Neural cell (in vitro differentiated cells): ENCODE data around the gene AKR1C4. TPM values are rescaled to one million over a fixed set of nuclear protein-coding genes. Genes with fewer than 3 reads are reported as not detected.
"Not testable (repeated sequence)": the region's sequence is repeated elsewhere in the genome, so short reads cannot be mapped to it uniquely, and the experiment has no call there.

ENCODE experiments used
- H2AFZ ChIP-seq: fragments of 200-600, 300-800 bp; sonication (generic), shearing (Covaris generic); 2 replicates; pipeline ENCODE4 v1.6.0; 2014; ENCODE audit warnings: low read depth, mild to moderate bottlenecking, antibody characterized with exemption, low read length, moderate library complexity
- H3F3A ChIP-seq: fragments of 200-600 bp; shearing (Covaris generic); 2 replicates; pipeline ENCODE4 v1.6.1; 2016; ENCODE audit warnings: mild to moderate bottlenecking, moderate library complexity, mixed read lengths, antibody characterized with exemption, low read length; ENCODE audit not compliant: insufficient read depth, poor library complexity, severe bottlenecking
- H3K27ac ChIP-seq: fragments of 200-600, 300-800 bp; sonication (generic), shearing (Covaris generic); 2 replicates; pipeline ENCODE4 v1.5.1; 2014; ENCODE audit warnings: mild to moderate bottlenecking, low read length, moderate library complexity
- H3K27me3 ChIP-seq: fragments of 300-800, 200-600 bp; sonication (generic), shearing (Covaris generic); 2 replicates; pipeline ENCODE4 v1.6.0; 2014; ENCODE audit warnings: mild to moderate bottlenecking, low read depth, low read length, moderate library complexity; ENCODE audit not compliant: insufficient read depth
- H3K36me3 ChIP-seq: fragments of 300-800, 200-600 bp; sonication (generic), shearing (Covaris generic); 2 replicates; pipeline ENCODE4 v1.5.1; 2014; ENCODE audit warnings: mild to moderate bottlenecking, antibody characterized with exemption, low read length, moderate library complexity; ENCODE audit not compliant: insufficient read depth
- H3K4me2 ChIP-seq: fragments of 300-800, 200-600 bp; sonication (generic), shearing (Covaris generic); 2 replicates; pipeline ENCODE4 v1.6.0; 2014; ENCODE audit warnings: mild to moderate bottlenecking, low read length
- H3K4me3 ChIP-seq: fragments of 300-800, 200-600 bp; sonication (generic), shearing (Covaris generic); 2 replicates; pipeline ENCODE4 v1.5.1; 2014; ENCODE audit warnings: mild to moderate bottlenecking, low read length, moderate library complexity
- H3K79me2 ChIP-seq: fragments of 200-600 bp; shearing (Covaris generic); replicated peaks from 2 replicates; pipeline ENCODE4 v1.6.0; 2014; ENCODE audit warnings: mild to moderate bottlenecking, low read length, moderate library complexity; ENCODE audit not compliant: insufficient read depth
- H3K9ac ChIP-seq: fragments of 300-800, 200-600 bp; sonication (generic), shearing (Covaris generic); 2 replicates; pipeline ENCODE4 v1.6.1; 2016; ENCODE audit warnings: mild to moderate bottlenecking, low read length, mixed read lengths
- H3K9me2 ChIP-seq: fragments of 200-600 bp; shearing (Covaris generic); 2 replicates; pipeline ENCODE4 v1.6.1; 2016; ENCODE audit warnings: mild to moderate bottlenecking, low read length, mixed read lengths; ENCODE audit not compliant: insufficient read depth
- H3K9me3 ChIP-seq: fragments of 200-600, 300-800 bp; sonication (generic), shearing (Covaris generic); 2 replicates; pipeline ENCODE4 v1.6.1; 2016; ENCODE audit warnings: mild to moderate bottlenecking, mixed run types, low read length, moderate library complexity, mixed read lengths
- H4K20me1 ChIP-seq: fragments of 200-600 bp; shearing (Covaris generic); 2 replicates; pipeline ENCODE4 v1.6.1; 2016; ENCODE audit warnings: mild to moderate bottlenecking, mixed run types; ENCODE audit not compliant: insufficient read depth
- CTCF ChIP-seq: fragments of 450-650 bp; IDR thresholded peaks from 2 replicates; pipeline ENCODE4 v1.5.1; 2014; ENCODE audit warnings: antibody characterized with exemption, mild to moderate bottlenecking, moderate library complexity; ENCODE audit not compliant: poor library complexity, severe bottlenecking
- EP300 ChIP-seq: fragments of 450-650 bp; conservative IDR thresholded peaks from 2 replicates; pipeline ENCODE4 v1.6.1; 2014; ENCODE audit warnings: antibody characterized with exemption, mild to moderate bottlenecking, moderate library complexity; ENCODE audit not compliant: poor library complexity, severe bottlenecking
- EZH2 ChIP-seq: fragments of 200-600, 300-800 bp; shearing (Covaris generic), sonication (generic); IDR thresholded peaks from 2 replicates; pipeline ENCODE4 v1.6.1; 2014; ENCODE audit warnings: antibody characterized with exemption, low read length, borderline replicate concordance, mild to moderate bottlenecking; ENCODE audit not compliant: insufficient read depth, poor library complexity, severe bottlenecking
- MXI1 ChIP-seq: fragments of 450-650 bp; conservative IDR thresholded peaks from 2 replicates; pipeline ENCODE4 v1.6.1; 2014; ENCODE audit warnings: antibody characterized with exemption, mild to moderate bottlenecking; ENCODE audit not compliant: poor library complexity, severe bottlenecking
- POLR2AphosphoS5 ChIP-seq: IDR thresholded peaks from 2 replicates; pipeline ENCODE4 v1.6.1; 2012
- RAD21 ChIP-seq: fragments of 450-650 bp; conservative IDR thresholded peaks from 2 replicates; pipeline ENCODE4 v1.6.1; 2014; ENCODE audit warnings: antibody characterized with exemption, mild to moderate bottlenecking, moderate library complexity
- REST ChIP-seq: IDR thresholded peaks from 2 replicates; pipeline ENCODE4 v1.6.1; 2012; ENCODE audit warnings: borderline replicate concordance
- SMC3 ChIP-seq: fragments of 450-650 bp; conservative IDR thresholded peaks from 2 replicates; pipeline ENCODE4 v1.6.1; 2014; ENCODE audit warnings: antibody characterized with exemption, mild to moderate bottlenecking, moderate library complexity; ENCODE audit not compliant: poor library complexity
- TAF1 ChIP-seq: IDR thresholded peaks from 2 replicates; pipeline ENCODE4 v1.6.1; 2012; ENCODE audit warnings: low read depth
- polyA plus RNA-seq: library from polyadenylated mRNA; depleted of rRNA; stranded (reverse); fragments of >200 nt; gene quantifications from 2 replicates; pipeline ENCODE4 v1.2.3, GENCODE V29; 2014

AKR1C4 gene
- polyA plus RNA-seq, 1 donor from 2014 or later: not detected

GRCh38 chr10:5233324-5233723, 36.7 kb downstream of the AKR1C4 start:
- Histone ChIP-seq H3K9ac (no peak overlapping the region), H2AFZ (no peak overlapping the region), H3K79me2 (no peaks in the 10 kb centered on the region), H3K9me2 (no peaks in the 10 kb centered on the region), H3K4me2 (no peak overlapping the region), H3K36me3 (no peaks in the 10 kb centered on the region), H3F3A (no peaks in the 10 kb centered on the region), H3K4me3 (no peak overlapping the region), H3K9me3 (no peaks in the 10 kb centered on the region), H3K27me3 (no peaks in the 10 kb centered on the region), H4K20me1 (no peaks in the 10 kb centered on the region), H3K27ac (no peak overlapping the region)
- TF ChIP-seq TAF1 (no peak), MXI1 (no peak), EZH2 (no peak), EP300 (no peak), CTCF (no peak), REST (no peak), POLR2AphosphoS5 (no peak)

DNA sequence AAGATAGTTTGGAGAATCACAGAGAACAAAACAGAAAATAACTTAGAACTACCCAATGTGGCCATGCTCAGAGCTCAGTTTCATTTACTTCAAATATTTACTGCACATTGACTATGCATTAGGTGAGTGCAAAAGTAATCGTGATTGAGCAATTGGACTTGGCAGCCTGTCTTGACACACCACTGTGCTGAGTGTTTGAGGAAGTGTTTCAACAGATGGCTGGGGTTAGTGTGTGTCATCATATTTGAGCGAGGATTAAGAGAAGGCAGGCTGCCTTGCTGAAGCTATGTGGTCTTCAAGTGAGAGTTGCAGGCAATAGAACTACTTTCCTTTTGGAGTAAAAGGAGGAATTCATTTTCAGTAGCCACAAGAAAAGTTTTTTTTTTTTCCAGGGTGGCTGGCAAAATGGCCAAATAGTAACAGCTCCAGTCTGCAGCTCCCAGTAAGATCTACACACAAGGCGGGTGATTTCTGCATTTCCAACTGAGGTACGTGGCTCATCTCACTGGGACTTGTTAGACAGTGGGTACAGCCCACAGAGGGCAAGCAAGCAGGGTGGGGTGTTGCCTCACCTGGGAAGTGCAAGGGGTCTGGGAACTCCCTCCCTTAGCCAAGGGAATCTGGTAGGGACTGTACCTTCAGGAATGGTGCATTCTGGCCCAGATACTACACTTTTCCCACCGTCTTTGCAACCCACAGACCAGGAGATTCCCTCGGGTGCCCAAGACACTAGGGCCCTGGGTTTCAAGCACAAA, 37.6 kb downstream of the AKR1C4 start:
- no peaks in the 10 kb centered on the region for H4K20me1 ChIP-seq
- no peak overlapping the region for H3K9ac ChIP-seq
- no peaks in the 10 kb centered on the region for H3K9me2 ChIP-seq
- no peaks in the 10 kb centered on the region for H3K79me2 ChIP-seq
- H3K4me2 ChIP-seq: no peak overlapping the region
- no peak overlapping the region for H3K27ac ChIP-seq
- no peak overlapping the region for H3K4me3 ChIP-seq
- H2AFZ ChIP-seq: no peak overlapping the region
- no peaks in the 10 kb centered on the region for H3K9me3 ChIP-seq
- H3K27me3 ChIP-seq: no peaks in the 10 kb centered on the region
- TF ChIP-seq REST (no peak), POLR2AphosphoS5 (no peak), MXI1 (no peak), CTCF (no peak), EZH2 (no peak), EP300 (no peak), TAF1 (no peak), SMC3 (no peak), RAD21 (no peak)
- H3K36me3 ChIP-seq: no peaks in the 10 kb centered on the region
- H3F3A ChIP-seq: no peaks in the 10 kb centered on the region

- H3K27ac ChIP-seq, H3K9ac ChIP-seq, H3K27me3 ChIP-seq, H3K9me3 ChIP-seq, H4K20me1 ChIP-seq, H3K79me2 ChIP-seq, H3F3A ChIP-seq, H2AFZ ChIP-seq, H3K9me2 ChIP-seq, H3K4me3 ChIP-seq, H3K36me3 ChIP-seq, H3K4me2 ChIP-seq: not testable (repeated sequence)
These were observed 40.9 kb downstream of the AKR1C4 start for GRCh38 chr10:5237541-5237940.
